OCI-LY7 (cell line): ENCODE data around the gene ANKRD13A. TPM values are rescaled to one million over a fixed set of nuclear protein-coding genes. Genes with fewer than 3 reads are reported as not detected.
"Not testable (repeated sequence)": the region's sequence is repeated elsewhere in the genome, so short reads cannot be mapped to it uniquely, and the experiment has no call there.

Source experiments
- BruUV-seq: library from RNA; stranded (reverse); fragments of 400-500 nt; replicated peaks from 2 replicates; lab custom pipeline; 2021; lab: Mats Ljungman, UMichigan
- CTCF ChIA-PET: fragments of 300-600 bp; sonication (Branson Sonifier 250); formaldehyde crosslinking; loops from one replicate; lab custom pipeline; 2022; ENCODE audit warnings: antibody characterized with exemption; ENCODE audit not compliant: unreplicated experiment; lab: Charles Lee
- POLR2A ChIA-PET: fragments of 300-600 bp; sonication (Branson Sonifier 250); formaldehyde crosslinking; loops from one replicate; lab custom pipeline; 2022; ENCODE audit warnings: antibody characterized with exemption; lab: Charles Lee
- DNase-seq: peaks from one replicate; pipeline ENCODE4 v3.0.0-alpha.2; 2015; ENCODE audit warnings: low spot score
- H2AFZ ChIP-seq: fragments of 200-600 bp; sonication (generic), shearing (Covaris generic); 2 replicates; pipeline ENCODE4 v1.6.1; 2014; ENCODE audit warnings: mild to moderate bottlenecking, antibody characterized with exemption, low read length, moderate library complexity
- H3K27ac ChIP-seq: fragments of 200-600 bp; sonication (generic); 2 replicates; pipeline ENCODE4 v1.5.1; 2014; ENCODE audit warnings: mixed run types, low read depth, mild to moderate bottlenecking, moderate library complexity, low read length, inconsistent platforms; ENCODE audit not compliant: poor library complexity, severe bottlenecking
- H3K36me3 ChIP-seq: fragments of 200-600 bp; sonication (generic); 2 replicates; pipeline ENCODE4 v1.6.1; 2014; ENCODE audit warnings: mild to moderate bottlenecking, antibody characterized with exemption, low read length, moderate library complexity, mixed read lengths; ENCODE audit not compliant: insufficient read depth
- H3K4me1 ChIP-seq: fragments of 200-600 bp; sonication (generic); 2 replicates; pipeline ENCODE4 v1.5.1; 2014; ENCODE audit warnings: mild to moderate bottlenecking, low read length; ENCODE audit not compliant: insufficient read depth, poor library complexity, severe bottlenecking
- H3K4me2 ChIP-seq: fragments of 200-600 bp; sonication (generic); 2 replicates; pipeline ENCODE4 v1.6.1; 2014; ENCODE audit warnings: mild to moderate bottlenecking, low read length
- H3K4me3 ChIP-seq: fragments of 200-600 bp; sonication (generic); 2 replicates; pipeline ENCODE4 v1.5.1; 2014; ENCODE audit warnings: mild to moderate bottlenecking, low read depth, low read length; ENCODE audit not compliant: poor library complexity, severe bottlenecking
- H3K79me2 ChIP-seq: fragments of 200-600 bp; sonication (generic); 2 replicates; pipeline ENCODE4 v1.6.1; 2016; ENCODE audit warnings: low read depth, mild to moderate bottlenecking, low read length, moderate library complexity, mixed read lengths; ENCODE audit not compliant: insufficient read depth
- H3K9me2 ChIP-seq: fragments of 200-600 bp; sonication (generic); 2 replicates; pipeline ENCODE4 v1.6.1; 2016; ENCODE audit warnings: mild to moderate bottlenecking, low read length, mixed read lengths; ENCODE audit not compliant: insufficient read depth
- H3K9me3 ChIP-seq: fragments of 200-600 bp; sonication (generic); 2 replicates; pipeline ENCODE4 v1.6.1; 2014; ENCODE audit warnings: mild to moderate bottlenecking, mixed run types, low read length, mixed read lengths
- H4K20me1 ChIP-seq: fragments of 200-600 bp; sonication (generic); 2 replicates; pipeline ENCODE4 v1.6.1; 2014; ENCODE audit warnings: mild to moderate bottlenecking, antibody characterized with exemption, low read length, moderate library complexity, mixed read lengths; ENCODE audit not compliant: insufficient read depth
- EZH2phosphoT487 ChIP-seq: fragments of 200-600 bp; sonication (generic); IDR thresholded peaks from 2 replicates; pipeline ENCODE4 v1.6.1; 2018; ENCODE audit warnings: low read depth, borderline replicate concordance, mild to moderate bottlenecking, mixed run types, antibody characterized with exemption, low read length, moderate library complexity, mixed read lengths
- intact Hi-C: fragments of 100-400 bp; cut with micrococcal nuclease; formaldehyde crosslinking; loops from one replicate; pipeline ENCODE4 v1.10.0; 2022; ENCODE audit not compliant: unreplicated experiment
- total RNA-seq, 2 experiments: library from RNA; depleted of rRNA in 1 of 2; stranded (reverse); fragments of >200 nt in 1 of 2; shearing (Covaris generic) in 1 of 2; gene quantifications; 2 replicates each; pipeline ENCODE4 v1.2.3, GENCODE V29; 2014 to 2022
- TF ChIP-seq, protein P1 (sequence below): fragments of 200-600 bp; sonication (generic); conservative IDR thresholded peaks from 2 replicates; pipeline ENCODE4 v1.5.1; 2014; ENCODE audit warnings: mild to moderate bottlenecking, antibody characterized with exemption, low read length, moderate library complexity, mixed read lengths

The ANKRD13A gene
- total RNA-seq, 2 experiments from 2014 or later: 140 to 216 TPM

GRCh38 chr12:109986236-109986635 lies 13.0 kb upstream of the ANKRD13A start:
- DNase-seq, H3K9me2 ChIP-seq, H3K4me2 ChIP-seq, H3K4me3 ChIP-seq, H3K9me3 ChIP-seq, BruUV-seq, H2AFZ ChIP-seq, H3K27ac ChIP-seq, CTCF ChIA-PET, intact Hi-C loops, H4K20me1 ChIP-seq, POLR2A ChIA-PET, H3K4me1 ChIP-seq: not testable (repeated sequence)
- peaks cover 99% of the 10 kb centered on the region for H3K36me3 ChIP-seq
- peaks cover 24% of the 10 kb centered on the region for H3K79me2 ChIP-seq

DNA sequence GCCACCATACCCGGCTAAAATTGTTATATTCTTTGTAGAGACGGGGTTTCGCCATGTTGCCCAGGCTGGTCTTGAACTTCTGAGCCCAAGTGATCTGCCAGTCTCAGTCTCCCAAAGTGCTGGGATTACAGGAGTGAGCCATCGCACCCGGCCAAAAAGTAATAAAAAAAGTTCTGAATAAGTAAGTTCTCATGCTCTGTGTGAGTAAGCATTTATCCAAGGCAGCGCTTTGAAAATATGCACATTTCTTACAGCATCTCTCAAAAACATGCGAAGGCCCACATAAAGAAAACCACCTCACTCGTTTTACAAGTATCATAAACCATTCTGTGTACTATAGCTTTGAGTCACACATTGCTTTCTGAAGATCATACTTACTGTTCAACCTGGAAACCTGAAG lies 11.6 kb upstream of the ANKRD13A start:
- no TSS peak for BruUV-seq

GRCh38 chr12:109988274-109988673 lies 11.0 kb upstream of the ANKRD13A start:
- no peak for TF ChIP-seq EZH2phosphoT487
- TF ChIP-seq, protein P1, sequence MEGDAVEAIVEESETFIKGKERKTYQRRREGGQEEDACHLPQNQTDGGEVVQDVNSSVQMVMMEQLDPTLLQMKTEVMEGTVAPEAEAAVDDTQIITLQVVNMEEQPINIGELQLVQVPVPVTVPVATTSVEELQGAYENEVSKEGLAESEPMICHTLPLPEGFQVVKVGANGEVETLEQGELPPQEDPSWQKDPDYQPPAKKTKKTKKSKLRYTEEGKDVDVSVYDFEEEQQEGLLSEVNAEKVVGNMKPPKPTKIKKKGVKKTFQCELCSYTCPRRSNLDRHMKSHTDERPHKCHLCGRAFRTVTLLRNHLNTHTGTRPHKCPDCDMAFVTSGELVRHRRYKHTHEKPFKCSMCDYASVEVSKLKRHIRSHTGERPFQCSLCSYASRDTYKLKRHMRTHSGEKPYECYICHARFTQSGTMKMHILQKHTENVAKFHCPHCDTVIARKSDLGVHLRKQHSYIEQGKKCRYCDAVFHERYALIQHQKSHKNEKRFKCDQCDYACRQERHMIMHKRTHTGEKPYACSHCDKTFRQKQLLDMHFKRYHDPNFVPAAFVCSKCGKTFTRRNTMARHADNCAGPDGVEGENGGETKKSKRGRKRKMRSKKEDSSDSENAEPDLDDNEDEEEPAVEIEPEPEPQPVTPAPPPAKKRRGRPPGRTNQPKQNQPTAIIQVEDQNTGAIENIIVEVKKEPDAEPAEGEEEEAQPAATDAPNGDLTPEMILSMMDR: no peak
- ChIA-PET POLR2A (interaction anchor here (0.7 kb wide), 3 partner anchors 23 to 338 kb away, joined by 5 to 6 read pairs (median 5); no protein-coding TSS in a partner anchor), CTCF (no interaction called here)
- H2AFZ ChIP-seq: no peak overlapping the region
- no peaks in the 10 kb centered on the region for H3K9me3 ChIP-seq
- DNase-seq: no peak
- intact Hi-C loops: no loop called here
- H3K9me2 ChIP-seq: no peaks in the 10 kb centered on the region
- peaks cover 12% of the 10 kb centered on the region for H4K20me1 ChIP-seq
- no peak overlapping the region for H3K4me2 ChIP-seq
- H3K4me1 ChIP-seq: peaks cover 6% of the 10 kb centered on the region
- H3K79me2 ChIP-seq: peaks cover 44% of the 10 kb centered on the region
- BruUV-seq: no TSS peak
- no peak overlapping the region for H3K4me3 ChIP-seq
- H3K27ac ChIP-seq: no peak overlapping the region
- H3K36me3 ChIP-seq: peaks cover 99% of the 10 kb centered on the region

More for the DNA sequence above, 11.6 kb upstream of the ANKRD13A start:
- Histone ChIP-seq H3K4me3 (no peak overlapping the region), H3K4me1 (no peaks in the 10 kb centered on the region), H3K9me3 (no peaks in the 10 kb centered on the region), H2AFZ (no peak overlapping the region), H3K9me2 (no peaks in the 10 kb centered on the region), H4K20me1 (peaks cover 7% of the 10 kb centered on the region), H3K4me2 (no peak overlapping the region), H3K27ac (no peak overlapping the region), H3K79me2 (peaks cover 38% of the 10 kb centered on the region), H3K36me3 (peaks cover 99% of the 10 kb centered on the region)
- TF ChIP-seq, protein P1: no peak
- TF ChIP-seq EZH2phosphoT487: no peak
- ChIA-PET CTCF (no interaction called here), POLR2A (interaction anchor here (0.7 kb wide), 1 partner anchor 65 kb away, joined by 3 read pairs; no protein-coding TSS in a partner anchor)
- DNase-seq: no peak
- intact Hi-C loops: no loop called here
